Stimulated activated CD8-positive, alpha-beta memory T cell treated with anti-CD3 and anti-CD28 coated beads, Interleukin-15, amount 100 ng/mL, for 4 hours (primary cell): ENCODE measurements around the gene CARS2.
"Not testable (repeated sequence)": the region's sequence is repeated elsewhere in the genome, so short reads cannot be mapped to it uniquely, and the experiment has no call there.

Experiments used
- DNase-seq, 2 donors: peaks; one replicate each; pipeline ENCODE4 v3.0.0-alpha.2; 2020; ENCODE audit warnings: low read depth in 2 of 2

Gene CARS2

DNA sequence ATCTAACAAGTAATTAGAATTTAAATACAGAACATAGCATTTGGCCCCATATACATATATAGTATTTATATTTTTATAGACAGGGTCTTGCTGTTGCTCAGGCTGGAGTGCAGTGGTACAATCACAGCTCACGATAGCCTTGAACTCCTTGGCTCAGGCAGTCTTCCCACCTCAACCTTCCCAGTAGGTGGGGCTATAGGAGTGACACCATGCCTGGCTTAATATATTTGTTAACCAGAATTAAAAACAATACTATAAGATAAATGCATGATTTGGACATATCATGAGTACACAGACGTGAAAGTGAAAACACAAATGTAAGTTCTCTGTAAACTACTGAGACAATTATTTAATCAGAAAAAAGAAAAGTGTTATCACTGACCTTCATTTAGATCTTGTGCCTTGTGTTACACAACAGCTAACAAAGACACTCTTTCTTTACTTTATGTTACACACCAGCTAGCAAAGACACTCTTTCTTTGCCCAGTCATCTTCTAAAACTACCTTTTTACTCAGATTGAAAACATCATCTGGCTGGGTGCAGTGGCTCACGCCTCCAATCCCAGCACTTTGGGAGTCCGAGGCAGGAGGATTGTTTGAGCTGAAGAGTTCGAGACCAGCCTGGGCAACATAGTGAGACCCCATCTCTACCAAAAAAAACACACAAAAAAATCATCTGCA, 22.6 kb downstream of the CARS2 start:
- no peak for DNase-seq

DNA sequence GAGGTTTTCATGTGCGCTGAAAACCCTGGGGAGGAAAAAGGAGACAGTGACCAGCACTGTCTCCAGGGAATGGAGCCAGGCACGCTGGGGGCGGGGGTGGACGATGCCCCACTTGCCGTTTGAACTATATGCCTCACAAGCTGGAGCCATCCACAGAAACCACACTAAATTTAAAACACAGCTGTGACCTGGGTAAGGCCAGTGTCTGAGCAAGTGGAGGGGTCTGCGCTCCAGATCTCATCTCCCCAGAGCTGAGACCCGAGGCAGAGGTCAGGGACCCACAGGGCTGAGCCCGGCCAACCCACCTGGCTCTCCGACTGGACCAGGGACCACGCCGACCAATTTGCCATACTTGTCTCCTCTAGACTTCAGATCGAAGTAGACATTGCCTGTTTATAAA, 23.2 kb downstream of the CARS2 start:
- DNase-seq: no peak

DNA sequence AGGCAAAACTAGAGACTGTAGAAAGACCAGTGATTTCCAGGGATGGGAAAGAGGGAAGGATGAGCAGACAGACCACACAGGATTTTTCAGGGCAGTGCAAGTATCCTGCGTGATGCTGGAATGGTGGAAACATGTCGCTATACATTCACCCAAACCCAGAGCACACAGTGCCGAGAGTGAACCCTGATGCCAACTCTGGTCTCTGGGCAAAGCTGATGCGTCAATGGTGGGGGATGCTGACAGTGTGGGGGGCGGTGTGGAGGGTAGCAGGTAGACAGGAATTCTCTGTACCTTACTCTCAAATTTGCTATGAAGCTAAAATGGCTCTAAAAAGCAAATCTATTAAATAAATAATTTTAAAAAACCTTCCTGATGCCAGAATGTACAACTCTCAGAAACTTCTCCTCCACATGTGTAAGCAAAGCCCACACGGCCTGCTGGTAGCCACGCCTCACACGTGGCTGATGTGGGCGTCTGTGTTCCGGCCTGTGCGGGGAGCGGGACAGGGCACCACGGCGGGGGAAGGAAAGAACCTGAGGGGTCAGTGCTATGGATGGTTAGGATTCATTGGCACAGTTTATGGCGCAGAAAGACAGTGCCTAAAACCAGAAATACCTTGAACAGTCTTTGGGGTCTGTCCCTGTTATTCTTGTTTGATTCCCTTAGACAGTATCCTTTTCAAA, 23.9 kb downstream of the CARS2 start:
- no peak for DNase-seq

DNA sequence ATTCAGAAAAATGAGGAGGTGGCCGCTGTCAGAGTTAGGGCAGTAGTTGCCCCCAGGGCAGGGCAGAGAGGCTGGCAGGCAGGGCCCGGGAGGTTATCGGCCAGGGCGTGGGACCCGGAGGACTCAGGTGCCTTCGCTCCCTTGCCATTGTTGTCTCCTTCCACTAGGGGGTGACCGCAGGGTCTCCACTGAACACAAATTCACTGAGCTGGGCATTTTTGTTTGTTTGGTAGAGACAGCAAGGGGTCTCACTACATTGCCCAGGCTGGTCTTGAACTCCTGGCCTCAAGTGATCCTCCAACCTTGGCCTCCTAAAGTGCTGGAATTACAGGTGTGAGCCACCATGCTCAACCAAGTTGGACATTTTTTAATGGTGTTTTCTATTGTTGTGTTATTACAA, 25.1 kb downstream of the CARS2 start:
- no peak for DNase-seq

DNA sequence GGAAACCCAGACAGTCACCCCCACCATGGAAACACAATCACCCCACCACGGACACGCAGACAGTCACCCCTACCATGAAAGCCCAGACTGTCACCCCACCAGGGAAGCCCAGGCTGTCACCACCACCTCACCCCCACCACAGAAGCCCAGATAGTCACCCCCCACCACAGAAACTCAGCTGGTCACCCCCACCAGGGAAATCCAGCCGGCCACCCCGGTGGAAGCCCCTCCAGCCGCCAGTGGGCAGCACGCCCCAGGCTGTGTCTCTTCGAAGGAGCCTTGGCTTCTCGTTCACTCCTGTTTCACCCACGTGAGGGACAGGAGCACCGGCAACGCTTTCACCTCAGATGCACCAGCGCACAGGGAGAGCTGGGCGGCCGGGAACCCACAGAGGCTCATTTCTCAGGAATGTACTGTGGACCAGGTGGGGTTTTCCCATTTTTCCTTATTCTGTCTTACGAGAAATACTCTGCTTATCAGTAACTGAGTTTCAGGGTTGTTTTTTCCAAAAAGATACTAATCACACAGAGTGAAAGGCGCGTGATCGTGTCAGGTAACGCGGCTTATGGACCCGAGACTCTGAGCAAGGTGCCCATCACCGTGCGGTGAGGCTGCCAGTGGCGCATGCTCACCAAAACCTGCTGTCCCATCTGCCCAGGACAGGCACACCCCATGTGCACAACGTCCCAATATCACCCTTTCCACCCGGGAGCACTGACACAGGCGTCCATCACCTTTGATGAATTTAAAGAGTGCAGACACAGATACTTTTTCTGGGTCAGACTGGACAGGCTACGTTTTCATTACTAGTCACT, 28.0 kb downstream of the CARS2 start:
- DNase-seq: no peak

DNA sequence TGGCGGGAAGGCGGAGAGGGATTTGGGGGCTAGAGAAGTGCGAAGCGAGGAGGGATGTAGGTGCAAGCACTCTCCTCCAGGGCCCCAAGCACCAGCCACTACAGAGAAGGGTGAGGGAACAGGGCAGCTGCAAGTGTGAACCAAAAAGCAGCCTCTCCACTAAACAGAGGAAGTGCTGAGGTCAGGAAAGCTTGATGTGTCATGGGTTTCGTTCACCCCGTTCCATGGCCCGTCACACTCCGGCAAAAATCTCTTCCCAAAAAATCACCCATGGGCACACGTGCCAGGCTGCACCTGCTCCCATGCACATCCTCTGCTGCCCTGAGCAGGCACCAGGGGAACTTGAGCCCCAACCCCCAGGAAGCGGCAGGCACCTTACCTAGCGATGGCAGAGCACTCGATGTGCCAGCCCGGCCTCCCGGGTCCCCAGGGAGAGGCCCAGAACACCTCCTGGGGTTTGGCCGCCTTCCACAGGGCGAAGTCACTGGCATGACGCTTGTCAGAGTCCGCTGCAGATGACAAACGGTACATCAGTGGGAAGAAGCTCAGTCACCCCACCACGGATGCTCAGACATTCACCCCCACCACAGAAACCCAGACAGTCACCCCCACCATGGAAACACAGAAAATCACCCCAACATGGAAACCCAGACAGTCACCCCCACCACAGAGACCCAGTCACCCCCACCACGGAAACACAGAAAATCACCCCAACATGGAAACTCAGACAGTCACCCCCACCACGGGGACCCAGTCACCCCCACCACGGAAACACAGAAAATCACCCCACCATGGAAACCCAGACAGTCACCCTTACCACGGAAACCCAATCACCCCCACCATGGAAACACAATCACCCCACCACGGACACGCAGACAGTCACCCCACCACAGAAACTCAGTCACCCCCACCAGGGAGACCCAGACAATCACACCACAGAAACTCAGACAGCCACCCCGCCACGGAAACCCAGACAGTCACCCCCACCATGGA, 29.0 kb downstream of the CARS2 start:
- DNase-seq: no peak

DNA sequence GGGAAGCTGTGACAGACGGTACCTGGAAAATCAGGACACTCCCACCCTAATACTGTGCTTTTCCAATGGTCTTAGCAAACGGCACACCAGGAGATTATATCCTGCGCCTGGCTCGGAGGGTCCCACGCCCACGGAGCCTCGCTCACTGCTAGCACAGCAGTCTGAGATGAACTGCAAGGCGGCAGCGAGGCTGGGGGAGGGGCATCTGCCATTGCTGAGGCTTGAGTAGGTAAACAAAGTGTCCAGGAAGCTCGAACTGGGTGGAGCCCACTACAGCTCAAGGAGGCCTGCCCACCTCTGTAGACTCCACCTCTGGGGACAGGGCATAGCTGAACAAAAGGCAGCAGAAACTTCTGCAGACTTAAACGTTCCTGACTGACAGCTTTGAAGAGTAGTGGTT, 36.1 kb downstream of the CARS2 start:
- DNase-seq: not testable (repeated sequence)

DNA sequence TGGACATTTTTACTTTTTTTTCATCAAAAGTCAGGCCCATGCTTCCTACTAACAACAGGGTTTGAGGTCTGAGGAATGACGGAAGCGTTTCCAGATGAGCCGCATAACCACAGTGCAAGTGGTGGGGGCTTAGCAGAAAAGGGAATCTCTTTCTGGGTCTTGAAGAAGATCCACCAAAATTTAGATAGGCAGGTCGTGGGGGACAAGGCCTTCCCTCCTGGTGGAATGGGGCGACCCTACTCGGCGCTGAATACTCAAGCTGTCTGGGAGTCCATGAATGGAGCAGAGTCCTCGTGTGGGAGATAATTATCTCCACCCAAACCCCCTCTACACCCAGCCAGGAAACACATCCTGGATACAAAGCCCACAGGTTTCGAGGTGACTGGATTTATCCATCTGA, 36.9 kb downstream of the CARS2 start:
- no peak for DNase-seq

DNA sequence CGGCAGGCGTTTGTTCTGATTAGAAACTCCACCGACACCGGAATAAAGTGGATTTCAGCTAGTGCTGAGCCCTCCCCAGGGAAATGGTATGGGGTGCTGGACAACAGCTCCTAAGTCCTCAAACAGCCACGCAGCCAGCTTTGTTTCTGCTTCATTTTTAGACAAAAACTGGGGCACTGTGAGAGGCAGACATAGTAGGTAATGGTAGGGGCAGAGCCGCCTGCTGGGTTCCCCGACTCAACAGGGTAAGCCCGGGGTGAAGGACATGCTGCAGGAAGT, 39.7 kb downstream of the CARS2 start:
- no peak for DNase-seq

DNA sequence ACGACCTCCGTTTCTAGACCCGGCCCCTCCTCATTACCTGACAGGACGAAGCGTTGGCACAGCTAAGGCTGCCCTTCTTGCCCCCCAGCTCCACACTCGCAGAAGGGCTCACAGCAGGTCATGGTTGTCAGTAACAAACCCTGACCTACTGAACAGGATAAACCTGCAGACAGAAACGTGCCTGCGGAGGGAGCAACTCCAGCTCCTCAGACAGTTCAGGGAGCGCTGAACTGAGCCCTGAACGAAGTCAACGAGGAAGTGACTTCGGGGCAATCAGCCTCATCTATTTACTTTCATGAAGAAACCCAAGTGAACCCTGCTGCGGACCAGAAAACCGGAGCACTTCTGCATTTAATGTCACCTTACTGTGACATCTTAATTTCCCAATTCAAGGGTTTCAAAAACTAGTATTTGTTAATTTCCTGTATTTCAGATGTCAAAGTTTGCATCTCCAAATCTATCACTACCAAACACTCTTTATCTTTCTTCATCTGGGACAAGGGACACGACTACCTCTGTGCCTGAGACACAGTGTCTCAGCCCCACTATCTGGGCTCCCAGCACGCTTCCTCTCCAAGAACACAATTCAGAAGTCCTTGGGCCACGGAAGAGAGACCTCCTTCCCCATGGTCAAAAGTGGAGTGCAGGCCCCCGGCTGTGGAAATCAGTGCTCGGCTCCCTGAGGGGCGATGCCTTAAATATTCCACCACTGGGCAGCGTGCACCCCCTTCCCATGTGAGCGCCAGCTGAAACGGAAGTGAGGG, 40.2 kb downstream of the CARS2 start:
- DNase-seq: no peak

DNA sequence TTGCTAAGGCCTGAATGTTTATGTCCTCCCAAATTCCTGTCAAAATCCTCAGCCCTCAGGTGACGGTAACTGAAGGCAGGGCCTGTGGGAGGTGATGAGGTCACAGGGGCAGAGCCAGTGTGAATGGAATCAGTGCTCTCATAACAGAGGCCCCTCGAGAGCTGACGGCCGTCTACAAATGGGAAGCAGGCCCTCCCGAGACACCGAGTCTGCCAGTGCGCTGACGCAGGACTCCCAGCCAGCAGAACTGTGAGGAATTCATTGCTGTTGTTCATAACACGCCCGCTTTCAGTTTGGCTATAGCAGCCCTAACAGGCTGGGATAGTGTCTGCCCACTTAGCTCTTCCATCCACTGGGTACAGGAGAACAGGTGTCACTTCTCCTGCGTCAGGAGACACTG, 41.2 kb downstream of the CARS2 start:
- DNase-seq: no peak

DNA sequence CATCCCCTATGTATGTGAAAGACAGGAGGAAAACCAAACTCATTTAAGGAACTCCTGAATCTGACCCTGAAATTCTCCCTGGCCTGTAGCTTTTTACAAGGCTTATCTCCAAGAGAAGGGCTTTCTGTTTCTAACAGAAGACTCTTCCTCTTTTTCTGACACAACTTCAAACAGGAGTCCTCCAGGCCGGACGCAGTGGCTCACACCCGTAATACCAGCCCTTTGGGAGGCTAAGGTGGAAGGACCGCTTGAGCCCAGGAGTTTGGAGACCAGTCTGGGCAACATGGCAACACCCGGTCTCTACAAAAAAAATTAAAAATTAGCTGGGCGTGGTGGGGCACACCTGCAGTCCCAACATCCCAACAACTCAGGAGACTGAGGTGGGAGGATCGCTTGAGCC, 41.9 kb downstream of the CARS2 start:
- no peak for DNase-seq

DNA sequence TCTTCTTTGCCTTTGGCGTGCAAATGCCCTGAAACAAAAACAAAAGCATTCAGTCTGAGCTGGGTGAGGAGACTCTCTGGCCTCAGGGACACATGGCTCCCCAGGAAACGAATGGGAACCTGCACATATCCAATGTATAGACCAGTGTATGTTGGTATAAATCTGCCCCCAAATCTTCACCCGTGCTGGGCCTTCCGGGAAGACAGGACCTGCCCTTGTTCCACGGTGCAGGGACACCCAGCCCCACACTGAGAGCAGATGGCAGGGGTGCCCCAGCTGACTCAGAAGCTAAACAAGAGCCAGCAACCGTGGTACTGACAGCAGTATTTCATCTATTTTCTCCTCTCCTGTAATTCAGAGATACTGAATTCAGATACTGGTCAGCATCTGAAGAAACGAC, 42.4 kb downstream of the CARS2 start:
- DNase-seq: no peak

DNA sequence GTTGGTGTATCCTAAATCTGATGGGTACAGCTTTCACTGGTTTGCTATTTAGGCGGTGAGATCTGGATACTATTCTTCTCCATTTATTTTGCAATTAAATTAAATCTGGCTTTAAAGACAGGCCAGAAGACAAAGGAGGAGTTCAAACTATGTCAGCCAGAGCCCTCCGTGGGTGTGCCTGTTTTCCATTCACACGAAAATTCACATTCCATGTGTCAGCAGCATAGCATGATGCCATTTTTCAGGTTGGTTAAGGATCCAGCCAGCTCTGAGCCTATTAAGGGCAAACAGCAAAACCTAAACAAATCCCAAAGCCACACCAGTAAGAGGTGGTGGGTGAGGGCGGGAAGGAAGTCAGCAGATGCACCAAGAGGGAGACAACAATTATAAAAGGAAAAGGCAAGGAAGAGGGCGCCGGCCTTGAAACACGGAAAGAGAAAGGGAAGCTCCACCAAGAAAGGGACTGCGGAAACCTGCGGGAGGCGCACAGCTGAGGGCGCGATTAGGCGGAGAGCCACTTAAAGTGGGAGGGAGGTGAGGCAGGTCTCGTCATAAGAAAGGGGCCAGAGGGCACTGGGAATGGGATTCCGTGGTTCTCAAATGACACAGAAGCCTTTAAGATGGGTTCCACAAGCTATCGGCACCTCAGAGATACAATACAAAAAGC, 43.0 kb downstream of the CARS2 start:
- no peak for DNase-seq

DNA sequence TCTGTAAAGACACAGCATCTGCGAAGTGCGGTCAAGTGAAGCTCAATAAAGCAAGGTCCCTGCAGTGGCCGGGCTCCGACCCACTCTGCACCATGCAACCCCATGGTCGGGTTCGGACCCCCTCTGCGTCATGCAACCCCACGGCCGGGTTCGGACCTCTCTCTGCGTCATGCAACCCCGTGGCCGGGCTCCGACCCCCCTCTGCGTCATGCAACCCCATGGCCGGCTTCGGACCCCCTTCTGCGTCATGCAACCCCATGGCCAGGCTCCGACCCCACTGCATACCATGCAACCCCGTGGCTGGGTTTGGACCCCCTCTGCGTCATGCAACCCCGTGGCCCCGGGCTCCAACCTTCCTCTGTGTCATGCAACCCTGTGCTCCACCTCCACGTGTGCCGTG, 43.8 kb downstream of the CARS2 start:
- no peak for DNase-seq

DNA sequence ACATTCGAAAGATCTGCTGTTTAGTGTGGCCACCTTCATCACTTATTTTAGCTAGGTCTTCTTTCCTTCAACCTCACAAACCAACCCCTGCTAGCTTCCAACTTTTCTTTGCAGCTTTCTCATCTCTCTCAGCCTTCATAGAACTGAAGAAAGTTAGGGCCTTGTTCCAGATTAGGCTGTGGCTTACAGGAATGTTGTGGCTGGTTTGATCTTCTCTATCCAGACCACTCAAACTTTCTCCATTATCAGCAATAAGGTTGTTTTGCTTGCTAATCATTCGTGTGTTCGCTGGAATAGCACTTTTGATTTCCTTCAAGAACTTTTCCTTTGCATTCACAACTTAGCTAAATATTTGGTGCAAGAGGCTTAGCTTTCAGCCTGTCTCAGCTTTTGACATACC, 44.7 kb downstream of the CARS2 start:
- DNase-seq: no peak

DNA sequence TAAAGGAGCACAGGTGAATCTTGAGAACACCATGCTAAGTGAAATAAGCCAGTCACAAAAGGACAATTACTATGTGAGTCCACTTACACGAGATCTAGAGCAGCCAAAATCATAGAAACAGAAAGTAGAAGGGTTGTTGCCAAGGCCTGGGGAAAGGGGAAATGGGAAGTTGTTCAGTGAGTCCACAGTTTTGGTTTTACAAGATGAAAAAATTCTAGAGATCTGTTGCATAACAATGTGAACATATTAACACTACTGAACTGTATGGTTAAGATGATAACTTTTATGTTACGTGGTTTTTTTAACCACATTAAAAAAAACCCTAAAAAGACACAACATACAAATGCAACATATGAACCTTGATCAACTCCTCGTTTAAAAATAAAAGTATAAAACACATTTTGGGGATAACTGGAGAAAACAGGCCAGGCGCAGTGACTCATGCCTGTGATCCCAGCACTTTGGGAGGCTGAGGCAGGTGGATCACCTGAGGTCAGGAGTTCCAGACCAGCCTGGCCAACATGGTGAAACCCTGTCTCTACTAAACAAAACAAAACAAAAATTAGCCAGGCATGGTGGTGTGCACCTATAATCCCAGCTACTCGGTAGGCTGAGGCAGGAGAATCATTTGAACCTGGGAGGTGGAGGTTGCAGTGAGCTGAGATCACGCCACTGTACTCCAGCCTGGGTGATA, 47.6 kb downstream of the CARS2 start:
- not testable (repeated sequence) for DNase-seq

DNA sequence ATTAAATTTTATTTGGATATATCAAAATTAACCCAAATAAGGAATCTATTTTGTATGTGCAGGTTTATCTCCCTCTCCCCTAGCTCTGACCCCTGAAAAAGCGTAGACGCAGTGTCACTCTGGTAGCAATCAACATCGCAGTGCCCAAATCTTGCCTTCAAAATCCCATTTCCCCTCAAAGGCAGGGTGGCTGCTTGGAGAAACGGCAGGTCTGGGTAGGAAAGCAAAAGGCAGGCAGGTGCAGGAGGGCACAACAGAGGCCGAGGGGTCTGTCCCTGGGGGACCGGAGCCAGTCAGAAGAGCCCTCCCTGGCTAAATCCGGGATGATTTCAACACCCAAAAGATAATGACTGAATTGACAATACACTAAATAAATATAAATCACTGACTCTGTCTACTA, 48.7 kb downstream of the CARS2 start:
- no peak for DNase-seq

DNA sequence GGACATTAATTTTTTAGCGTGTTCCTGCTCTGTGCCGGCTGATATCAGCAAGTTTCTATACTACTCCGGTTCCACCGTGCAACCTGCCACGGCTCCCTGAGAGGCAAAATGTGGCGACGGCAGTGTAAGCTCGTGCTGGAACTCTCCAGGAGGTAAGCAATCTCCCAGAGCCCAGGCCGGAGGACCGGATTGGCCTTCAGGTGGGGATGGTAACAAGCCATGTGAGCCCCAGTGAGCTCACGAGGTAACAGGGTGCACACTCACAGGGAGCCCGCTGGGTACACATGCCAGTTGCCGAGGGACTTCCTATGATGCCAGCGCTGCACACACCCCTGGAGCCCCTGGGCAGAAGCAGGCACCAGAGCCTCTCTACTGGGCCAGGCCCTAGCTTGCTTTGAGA, 52.1 kb downstream of the CARS2 start:
- DNase-seq: no peak

DNA sequence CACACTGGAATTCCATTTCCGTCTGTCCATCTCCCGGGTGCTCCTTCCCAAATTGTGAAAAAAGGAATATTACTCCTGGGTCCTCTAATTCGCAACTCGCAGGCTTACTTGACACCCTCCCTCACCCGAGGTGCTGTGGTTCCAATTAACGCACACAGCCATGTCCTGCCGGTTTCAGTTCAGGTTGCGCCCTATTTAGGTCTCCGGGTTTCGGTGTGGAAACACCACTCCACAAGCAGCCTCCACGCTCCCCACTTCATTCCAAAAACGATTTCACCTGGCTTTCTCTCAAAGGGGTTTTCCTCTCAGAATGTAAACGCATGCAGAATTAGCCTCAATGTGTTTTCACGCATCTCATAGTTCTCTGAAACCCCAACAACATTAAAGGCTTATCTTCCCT, 52.6 kb downstream of the CARS2 start:
- no peak for DNase-seq
